Posterior vena cava (tissue), 2 donors: ENCODE measurements around the gene LIX1L. TPM values are rescaled to one million over a fixed set of nuclear protein-coding genes. Genes with fewer than 3 reads are reported as not detected.
A peak's percentile ranks its signal among the peaks of the same experiment; 100 is the strongest.

Source experiments
- DNase-seq: peaks from one replicate; pipeline ENCODE4 v3.0.0-alpha.2; 2020; ENCODE audit warnings: low spot score
- intact Hi-C, 2 donors: fragments of 100-400 bp; cut with DNase I; formaldehyde crosslinking; loops; one replicate each; pipeline versions ENCODE4 v1.14.1 to v1.14.2; 2022 to 2023
- total RNA-seq, 2 donors: library from RNA; stranded (reverse); fragmentation: NEBNext Ultra II Directional; extraction: Animal tissue kit (Norgen Biotek cat#: 25700); gene quantifications; one replicate each; pipeline ENCODE4 v1.2.1, GENCODE V29; 2021
- donor health status: DM: yes; HTN: yes; CAD: no.
- donor health status: DM: yes; HTN: yes; CAD: no.

LIX1L gene
- total RNA-seq, 2 donors from 2014 or later: 45.5 to 45.8 TPM

DNA sequence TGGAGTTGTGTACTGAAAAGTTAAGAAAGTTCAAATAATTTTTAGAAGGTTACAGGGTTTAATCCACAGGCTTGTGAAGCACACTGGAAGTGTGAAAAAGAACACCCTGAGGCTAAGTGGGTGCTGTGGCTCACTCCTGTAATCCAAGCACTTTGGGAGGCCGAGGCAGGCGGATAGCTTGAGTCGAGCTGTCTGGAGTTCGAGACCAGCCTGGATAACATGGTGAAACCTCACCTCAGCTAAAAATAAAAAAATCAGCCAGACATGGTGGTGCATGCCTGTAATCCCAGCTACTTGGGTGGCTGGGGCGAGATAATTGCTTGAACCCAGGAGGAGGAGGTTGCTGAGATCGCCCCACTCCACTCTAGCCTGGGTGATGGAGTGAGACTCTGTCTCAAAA is 28.7 kb upstream of the LIX1L start:
- no peak for DNase-seq
- intact Hi-C loops: no loop called here

DNA sequence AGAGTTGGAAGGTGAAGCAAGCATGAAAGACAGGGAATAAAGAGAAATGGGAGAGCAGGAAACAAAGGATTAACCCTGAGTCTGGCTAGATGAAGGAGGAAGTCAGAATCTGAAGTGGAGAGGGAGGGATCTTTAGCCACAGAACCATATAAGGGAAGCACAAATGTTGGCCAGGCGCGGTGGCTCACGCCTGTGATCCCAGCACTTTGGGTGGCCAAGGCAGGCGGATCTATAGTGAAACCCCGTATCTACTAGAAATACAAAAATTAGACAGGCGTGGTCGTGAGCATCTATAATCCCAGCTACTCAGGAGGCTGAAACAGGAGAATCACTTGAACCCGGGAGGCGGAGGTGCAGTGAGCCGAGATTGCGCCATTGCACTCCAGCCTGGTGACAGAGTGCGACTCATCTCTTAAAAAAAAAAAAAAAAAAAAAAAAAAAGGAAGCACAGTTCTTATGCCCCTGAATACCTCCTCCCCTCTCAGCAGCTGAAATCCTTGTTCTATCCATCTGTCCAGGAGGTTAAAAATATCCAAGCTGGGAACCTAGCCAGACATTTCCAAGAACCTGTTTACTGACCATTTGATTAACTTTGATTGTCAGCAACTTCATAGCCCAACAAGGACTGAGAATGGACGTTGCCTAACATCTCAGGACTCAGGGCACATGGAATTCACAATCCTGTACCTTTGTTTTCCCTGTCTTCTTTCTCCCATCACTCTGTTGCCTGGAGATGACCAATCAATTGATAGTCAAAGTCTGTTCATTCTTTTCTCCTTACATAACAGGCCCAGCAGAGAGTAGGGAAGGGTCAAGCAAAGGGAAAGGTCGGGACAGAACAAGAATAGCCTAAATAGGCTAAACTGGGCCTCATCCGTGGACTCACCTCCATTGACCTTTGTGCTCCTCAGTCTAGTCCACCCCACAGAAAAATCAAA is 28.0 kb upstream of the LIX1L start:
- intact Hi-C loops: loop anchor here in 1 of 2 donors (2.0 kb wide), 1 partner anchor 19 kb away; no protein-coding TSS in a partner anchor
- DNase-seq: no peak

DNA sequence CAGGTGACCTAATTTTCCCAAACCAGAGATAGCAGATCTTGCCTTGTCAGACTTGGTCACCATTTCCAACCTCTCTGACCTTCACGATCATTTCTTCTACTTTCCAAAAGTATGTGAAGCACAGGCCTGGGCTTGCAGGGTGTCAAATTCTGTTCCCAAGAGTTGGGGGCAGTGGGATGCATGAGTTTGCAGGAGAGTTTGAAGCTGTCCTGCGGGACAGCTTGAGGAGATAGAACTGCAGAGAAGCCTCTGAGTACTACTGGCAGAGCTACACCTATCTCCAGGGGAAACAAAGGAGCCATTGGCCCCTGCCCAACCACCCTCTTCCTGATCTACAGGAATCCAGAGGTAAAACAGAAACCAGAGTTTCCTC is 27.3 kb upstream of the LIX1L start:
- DNase-seq: no peak
- intact Hi-C loops: loop anchor here in 1 of 2 donors (2.0 kb wide), 1 partner anchor 20 kb away; no protein-coding TSS in a partner anchor

DNA sequence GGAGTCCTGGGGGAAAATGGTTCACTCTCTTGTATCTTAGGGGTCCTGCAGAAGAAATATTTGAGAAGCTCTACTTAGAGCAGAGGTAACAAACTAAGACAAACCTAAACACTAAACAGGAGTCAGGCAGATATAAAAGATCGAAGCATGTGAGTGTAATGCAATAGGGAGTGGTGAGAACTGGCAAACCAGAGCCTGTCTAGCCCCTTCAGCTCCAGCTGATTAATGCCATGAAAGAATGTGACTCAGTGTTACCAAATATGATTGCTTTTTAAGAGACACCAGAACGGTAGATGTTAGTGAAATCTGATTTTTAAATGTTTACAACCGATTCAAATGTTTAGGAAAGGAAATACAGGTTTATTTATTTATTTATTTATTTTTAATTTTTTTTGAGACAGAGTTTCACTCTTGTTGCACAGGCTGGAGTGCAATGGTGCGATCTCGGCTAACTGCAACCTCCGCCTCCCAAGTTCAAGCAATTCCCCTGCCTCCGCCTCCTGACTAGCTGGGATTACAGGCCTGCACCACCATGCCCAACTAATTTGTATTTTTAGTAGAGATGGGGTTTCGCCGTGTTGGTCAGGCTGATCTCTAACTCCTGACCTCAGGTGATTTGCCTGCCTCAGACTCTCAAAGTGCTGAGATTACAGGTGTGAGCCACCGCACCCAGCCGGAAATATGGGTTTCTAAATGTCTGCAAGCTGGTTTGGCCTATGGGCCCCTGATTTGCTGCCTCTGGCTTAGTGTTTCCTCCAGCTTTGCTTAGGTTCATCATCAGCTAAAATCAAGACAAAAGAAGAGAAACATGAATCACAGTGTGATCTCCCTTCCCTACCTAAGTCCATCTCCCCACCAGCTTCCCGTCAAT is 26.4 kb upstream of the LIX1L start:
- DNase-seq: no peak
- intact Hi-C loops: loop anchor here in 1 of 2 donors (2.0 kb wide), 1 partner anchor 21 kb away; no protein-coding TSS in a partner anchor

- DNase-seq: no peak
- intact Hi-C loops: no loop called here
Measured at GRCh38 chr1:145983206-145983675, 25.4 kb upstream of the LIX1L start.

GRCh38 chr1:145982010-145982723 is 24.4 kb upstream of the LIX1L start:
- DNase-seq: no peak
- intact Hi-C loops: no loop called here

GRCh38 chr1:145980457-145980994 is 22.7 kb upstream of the LIX1L start:
- no peak for DNase-seq
- intact Hi-C loops: no loop called here

DNA sequence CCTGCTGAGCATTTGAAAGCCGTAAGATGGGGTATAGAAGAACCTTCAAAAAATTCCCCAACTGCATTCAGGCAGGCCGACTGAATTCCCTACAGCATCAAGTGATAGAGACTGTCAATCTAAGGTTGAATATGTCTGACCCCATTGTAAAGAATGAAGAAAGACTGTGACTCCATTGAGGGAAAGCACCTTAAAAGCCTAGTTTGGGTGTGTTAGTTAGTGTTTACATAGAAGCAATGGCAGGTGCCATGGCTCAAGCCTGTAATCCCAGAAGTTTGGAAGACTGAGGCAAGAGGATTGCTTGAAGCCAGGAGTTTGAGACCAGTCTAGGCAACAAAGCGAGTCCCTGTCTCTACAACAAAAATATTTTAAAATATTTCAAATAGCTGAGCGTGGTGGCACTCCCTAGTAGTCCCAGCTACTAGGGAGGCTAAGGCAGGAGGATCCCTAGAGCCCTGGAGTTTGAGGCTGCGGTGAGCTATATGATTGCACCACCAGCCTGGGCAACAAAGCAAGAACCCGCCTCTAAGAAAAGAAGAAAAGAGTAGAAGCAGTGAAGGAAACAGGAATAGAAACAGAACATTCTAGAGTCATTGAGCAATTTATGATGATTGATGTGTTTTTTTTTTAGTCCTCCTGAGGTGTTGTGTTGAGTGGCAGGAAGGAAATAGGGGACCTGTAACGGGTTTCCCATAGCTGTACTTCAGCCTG is 22.1 kb upstream of the LIX1L start:
- intact Hi-C loops: loop anchor here in 1 of 2 donors (2.0 kb wide), 1 partner anchor 27 kb away; no protein-coding TSS in a partner anchor
- DNase-seq: no peak

DNA sequence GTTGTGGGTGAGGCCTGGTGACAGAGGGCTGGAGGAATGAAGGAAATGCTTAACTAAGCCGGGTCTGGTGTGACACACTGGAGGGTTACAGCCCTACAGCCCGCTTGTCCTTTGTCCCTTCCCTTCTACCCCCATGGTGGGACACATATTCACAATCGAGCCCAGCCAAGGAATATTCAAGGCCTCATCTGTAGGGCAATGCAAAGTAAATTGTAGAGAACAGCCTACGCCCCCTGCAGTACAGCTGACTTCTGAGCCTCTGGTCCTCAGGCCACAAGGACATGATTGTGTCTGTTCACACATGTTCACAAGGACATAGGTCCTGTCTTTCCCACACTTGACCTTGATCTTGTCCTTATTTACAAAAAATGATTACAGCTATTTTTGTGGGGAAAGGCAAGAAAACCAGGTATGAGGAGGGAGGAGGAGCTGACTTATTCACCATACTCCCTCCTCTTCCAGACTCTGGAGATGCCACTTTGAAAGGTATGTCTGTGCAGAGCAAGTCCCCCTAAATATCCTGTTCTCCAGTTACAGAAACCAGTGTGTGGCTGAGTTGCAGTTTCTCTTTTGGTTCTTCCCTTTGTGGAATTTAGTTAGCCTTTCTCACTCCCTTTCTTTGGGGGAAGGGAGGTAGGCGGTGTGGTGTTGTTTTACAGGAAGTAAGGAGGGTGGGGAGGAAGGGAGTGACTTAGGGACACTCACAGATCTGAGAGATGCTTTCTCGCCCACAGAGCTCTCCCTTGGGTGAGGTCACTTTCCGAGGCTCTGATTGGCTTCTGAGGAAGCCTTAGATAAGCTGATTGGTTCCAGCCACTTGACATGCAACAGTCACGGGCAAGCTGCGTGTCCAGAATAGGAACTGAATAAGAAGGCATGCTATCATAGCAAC is 21.3 kb upstream of the LIX1L start:
- DNase-seq: peak; percentile 97
- intact Hi-C loops: loop anchor here in 1 of 2 donors (2.0 kb wide), 1 partner anchor 28 kb away; no protein-coding TSS in a partner anchor

DNA sequence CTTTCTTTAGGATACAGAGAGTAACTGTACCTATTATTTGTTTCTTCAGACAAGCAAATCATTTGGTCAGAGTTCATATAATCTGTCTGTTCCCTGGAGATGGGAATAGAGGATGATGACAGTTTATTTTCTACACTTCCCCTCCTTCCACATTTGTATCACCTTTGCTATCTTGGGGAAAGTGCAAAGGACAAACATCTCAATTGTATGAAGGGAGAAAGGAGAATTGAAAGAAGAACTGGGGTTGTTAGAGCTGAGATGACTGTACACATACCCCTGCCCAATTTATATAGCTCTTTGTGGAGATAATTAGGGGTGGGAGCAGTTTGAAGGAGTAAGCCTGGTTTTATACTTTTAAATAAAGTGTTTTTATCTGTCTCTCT is 20.6 kb upstream of the LIX1L start:
- no peak for DNase-seq
- intact Hi-C loops: loop anchor here in 1 of 2 donors (2.0 kb wide), 1 partner anchor 28 kb away; no protein-coding TSS in a partner anchor

GRCh38 chr1:145977486-145978470 is 20.0 kb upstream of the LIX1L start:
- DNase-seq: peak; percentile 85
- intact Hi-C loops: loop anchor here in 1 of 2 donors (2.0 kb wide), 1 partner anchor 29 kb away; no protein-coding TSS in a partner anchor

DNA sequence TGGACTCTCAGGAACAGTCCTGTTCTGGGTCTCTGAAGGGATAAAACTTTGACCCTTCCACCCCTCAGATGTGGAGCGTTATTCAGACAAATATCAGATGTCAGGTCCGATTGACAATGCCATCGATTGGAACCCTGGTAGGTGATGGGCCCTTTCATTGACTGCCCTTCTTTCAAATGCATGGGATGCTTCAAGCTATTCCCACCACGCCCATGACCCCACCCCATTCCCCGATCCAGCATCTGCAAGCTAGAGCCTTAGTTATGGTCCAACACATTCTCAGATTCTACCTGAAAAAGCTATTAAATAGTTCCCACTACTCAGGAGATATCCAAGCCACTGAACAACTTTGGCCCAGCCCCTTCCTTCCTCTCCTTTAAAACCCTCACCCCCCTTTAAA is 19.2 kb upstream of the LIX1L start:
- intact Hi-C loops: no loop called here

GRCh38 chr1:145975216-145975615 is 17.4 kb upstream of the LIX1L start:
- intact Hi-C loops: loop anchor here in 1 of 2 donors (2.0 kb wide), 1 partner anchor 32 kb away; no protein-coding TSS in a partner anchor
- no peak for DNase-seq

More for the DNA sequence above, 19.2 kb upstream of the LIX1L start:
- DNase-seq: no peak

GRCh38 chr1:145974721-145975120 is 16.9 kb upstream of the LIX1L start:
- DNase-seq: no peak
- intact Hi-C loops: loop anchor here in 1 of 2 donors (2.0 kb wide), 1 partner anchor 32 kb away; no protein-coding TSS in a partner anchor

DNA sequence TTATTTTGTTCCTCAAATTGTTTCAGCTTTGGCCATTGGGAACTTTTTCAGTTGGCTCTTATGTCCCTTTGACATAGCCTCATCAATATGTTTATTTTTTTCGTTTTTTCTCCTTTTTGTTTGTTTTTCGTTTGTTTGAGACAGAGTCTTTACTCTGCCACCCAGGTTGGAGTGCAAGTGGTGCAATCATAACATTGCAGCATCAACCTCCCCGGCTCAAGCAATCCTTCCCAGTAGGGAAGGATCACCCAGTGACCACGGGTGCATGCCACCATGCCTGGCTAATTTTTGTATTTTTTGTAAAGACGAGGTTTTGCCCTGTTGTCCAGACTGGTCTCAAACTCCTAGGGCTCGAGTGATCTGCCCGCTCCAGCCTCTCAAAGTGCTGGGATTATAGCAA is 14.8 kb upstream of the LIX1L start:
- DNase-seq: no peak

GRCh38 chr1:145967288-145967687 is 9.5 kb upstream of the LIX1L start:
- no peak for DNase-seq
- intact Hi-C loops: no loop called here

More for the DNA sequence above, 14.8 kb upstream of the LIX1L start:
- intact Hi-C loops: no loop called here
